ENCODE results near the gene SECTM1.

DNA sequence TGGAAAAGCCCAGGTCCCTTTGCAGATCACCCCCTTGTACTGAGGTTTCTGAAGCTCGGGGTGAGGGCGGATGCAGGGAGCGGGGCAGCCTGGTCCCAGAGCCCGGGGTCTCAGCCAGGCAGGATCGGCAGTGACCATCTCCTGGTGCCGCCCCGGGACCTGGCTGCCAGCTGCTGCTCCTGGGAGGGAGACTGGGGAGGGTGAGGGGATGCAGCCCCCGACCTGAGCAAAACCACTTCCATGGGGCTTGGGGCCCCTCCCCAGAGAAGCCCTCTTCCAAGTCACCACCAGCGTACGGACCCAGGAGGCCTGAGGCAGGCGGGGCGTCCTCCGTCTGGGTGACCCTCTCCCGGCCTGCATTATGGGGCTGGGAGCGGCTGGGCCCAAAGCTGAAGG is 31.0 kb downstream of the SECTM1 start:
- no peak for TF ChIP-seq CTCF (IDR thresholded peaks at IDR 0.05; ENCODE audit: insufficient read depth, low read length, poor library complexity, severe bottlenecking)
- no peak for TF ChIP-seq EZH2phosphoT487 (conservative IDR thresholded peaks at IDR 0.05; ENCODE audit: low read length)
